KBM-7 (cell line): ENCODE results near the gene PSMB9.
A peak's percentile ranks its signal among the peaks of the same experiment; 100 is the strongest.
"Not testable (repeated sequence)": the region's sequence is repeated elsewhere in the genome, so short reads cannot be mapped to it uniquely, and the experiment has no call there.

Experiments used
- DNase-seq: peaks from one replicate; pipeline ENCODE4 v3.0.0-alpha.2; 2015
- in situ Hi-C: fragments of 300-500 bp; cut with MboI; formaldehyde crosslinking; loops from 2 replicates; pipeline ENCODE4 v1.14.3; 2020; ENCODE audit warnings: low sequenced_read_pairs, low pct_unique_long_range_greater_than_20kb, mixed read lengths

PSMB9 gene

GRCh38 chr6:32853541-32854375 is at the start of gene PSMB9, which contains the start of gene TAP1:
PSMB9 (plus strand) TSS chr6:32854192; CDS start chr6:32854230, 38 bp downstream.
TAP1 (minus strand) TSS chr6:32853704; CDS start chr6:32853636, 68 bp downstream.
- in situ Hi-C loops: no loop called here
- DNase-seq: peak; percentile 97

- DNase-seq, in situ Hi-C loops: not testable (repeated sequence)
Measured at GRCh38 chr6:32805404-32805803, 48.6 kb upstream of the PSMB9 start.

GRCh38 chr6:32807020-32807580 is 46.9 kb upstream of the PSMB9 start:
- DNase-seq: no peak
- in situ Hi-C loops: no loop called here

- in situ Hi-C loops: no loop called here
Measured at GRCh38 chr6:32809171-32809570, 44.8 kb upstream of the PSMB9 start.

GRCh38 chr6:32814145-32814544 is 39.8 kb upstream of the PSMB9 start:
- in situ Hi-C loops: no loop called here
- DNase-seq: no peak

More at GRCh38 chr6:32809171-32809570, 44.8 kb upstream of the PSMB9 start:
- no peak for DNase-seq

GRCh38 chr6:32815115-32815514 is 38.9 kb upstream of the PSMB9 start:
- in situ Hi-C loops: no loop called here
- DNase-seq: no peak

- in situ Hi-C loops: no loop called here
- peak; percentile 13 for DNase-seq
Measured at GRCh38 chr6:32815996-32816395, 38.0 kb upstream of the PSMB9 start.

GRCh38 chr6:32816746-32817204 is 37.2 kb upstream of the PSMB9 start, which contains the start of gene HLA-DOB:
HLA-DOB (minus strand) TSS chr6:32817002; CDS start chr6:32816951, 51 bp downstream.
- in situ Hi-C loops: no loop called here
- no peak for DNase-seq

- in situ Hi-C loops: no loop called here
- no peak for DNase-seq
Measured at GRCh38 chr6:32818867-32819266, 35.1 kb upstream of the PSMB9 start.

GRCh38 chr6:32819729-32820128 is 34.3 kb upstream of the PSMB9 start:
- in situ Hi-C loops: no loop called here
- DNase-seq: no peak

GRCh38 chr6:32825966-32826365 is 28.0 kb upstream of the PSMB9 start:
- in situ Hi-C loops: no loop called here
- peak; percentile 21 for DNase-seq

- no peak for DNase-seq
- in situ Hi-C loops: no loop called here
Measured at GRCh38 chr6:32827025-32827424, 27.0 kb upstream of the PSMB9 start.

- DNase-seq: no peak
- in situ Hi-C loops: no loop called here
Measured at GRCh38 chr6:32829495-32829894, 24.5 kb upstream of the PSMB9 start.

GRCh38 chr6:32830017-32830416 is 24.0 kb upstream of the PSMB9 start:
- DNase-seq: no peak
- in situ Hi-C loops: no loop called here

GRCh38 chr6:32830936-32831335 is 23.1 kb upstream of the PSMB9 start:
- DNase-seq: no peak

GRCh38 chr6:32832535-32832934 is 21.5 kb upstream of the PSMB9 start:
- in situ Hi-C loops: no loop called here
- DNase-seq: no peak

More at GRCh38 chr6:32830936-32831335, 23.1 kb upstream of the PSMB9 start:
- in situ Hi-C loops: no loop called here

- no peak for DNase-seq
- in situ Hi-C loops: no loop called here
Measured at GRCh38 chr6:32833664-32834063, 20.3 kb upstream of the PSMB9 start.

- in situ Hi-C loops: no loop called here
- DNase-seq: no peak
Measured at GRCh38 chr6:32835167-32835893, 18.7 kb upstream of the PSMB9 start.

GRCh38 chr6:32836873-32837272 is 17.1 kb upstream of the PSMB9 start:
- in situ Hi-C loops: no loop called here
- no peak for DNase-seq

- DNase-seq: no peak
- in situ Hi-C loops: no loop called here
Measured at GRCh38 chr6:32837651-32838113, 16.3 kb upstream of the PSMB9 start.
